ENCODE results near the gene HBQ1.
"Not testable (repeated sequence)": the region's sequence is repeated elsewhere in the genome, so short reads cannot be mapped to it uniquely, and the experiment has no call there.

HBQ1 gene

DNA sequence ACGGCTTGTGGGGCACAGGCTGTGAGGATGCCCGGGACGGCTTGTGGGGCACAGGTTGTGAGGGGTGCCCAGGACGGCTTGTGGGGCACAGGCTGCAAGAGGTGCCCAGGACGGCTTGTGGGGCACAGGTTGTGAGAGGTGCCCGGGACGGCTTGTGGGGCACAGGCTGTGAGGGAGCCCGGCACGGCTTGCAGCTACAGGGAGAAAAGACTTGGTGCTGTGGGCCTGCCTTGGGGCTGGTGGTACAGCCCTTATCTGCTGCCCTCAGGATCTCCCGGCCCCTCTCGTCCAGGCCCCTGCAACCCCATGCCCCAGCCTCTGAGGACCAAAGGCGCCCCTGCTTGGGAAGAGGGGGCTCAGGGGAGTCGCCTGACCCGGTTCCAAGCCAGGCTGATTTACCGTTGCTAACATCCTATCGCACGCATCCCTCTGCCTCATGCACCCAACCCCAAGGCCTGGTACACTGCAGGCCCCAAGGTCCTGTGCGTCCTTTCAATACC lies 19.5 kb upstream of the HBQ1 start:
- DNase-seq (ENCODE audit: low read depth in 2 of 2), result no peak

DNA sequence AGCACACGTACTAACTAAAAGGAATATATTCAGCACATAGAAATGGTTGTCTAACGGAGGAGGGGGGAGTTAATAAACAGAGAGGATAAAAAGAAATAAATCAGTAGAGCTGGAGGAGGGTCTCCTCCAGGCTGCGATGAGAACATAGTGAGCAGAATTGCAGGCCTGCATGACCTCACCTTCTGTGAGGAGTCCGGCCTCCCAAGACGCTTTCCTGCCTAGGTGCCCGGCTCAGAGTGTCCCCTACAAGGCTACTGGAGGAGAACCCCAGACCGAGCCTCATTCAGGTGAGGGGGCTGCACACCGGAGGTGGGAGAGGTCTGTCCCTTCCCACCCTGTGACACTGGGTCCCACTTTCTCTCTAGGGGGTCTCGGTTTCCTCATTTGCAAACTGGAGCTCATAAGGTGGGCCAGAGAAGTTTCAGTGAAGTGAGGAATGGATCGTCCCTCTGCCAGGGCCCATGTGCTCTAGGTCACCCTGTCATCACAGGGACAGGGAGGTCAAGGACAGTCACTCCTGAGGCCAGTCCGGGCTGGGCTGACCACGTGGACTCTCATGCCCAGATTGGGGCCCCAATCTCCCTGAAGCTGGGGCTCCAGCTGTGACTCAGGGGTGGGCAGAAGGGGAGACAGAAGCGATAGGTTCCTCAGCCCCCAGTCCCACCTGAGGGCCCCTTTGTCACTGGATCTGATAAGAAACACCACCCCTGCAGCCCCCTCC lies 17.8 kb upstream of the HBQ1 start:
- DNase-seq (ENCODE audit: low read depth in 2 of 2), result no peak

DNA sequence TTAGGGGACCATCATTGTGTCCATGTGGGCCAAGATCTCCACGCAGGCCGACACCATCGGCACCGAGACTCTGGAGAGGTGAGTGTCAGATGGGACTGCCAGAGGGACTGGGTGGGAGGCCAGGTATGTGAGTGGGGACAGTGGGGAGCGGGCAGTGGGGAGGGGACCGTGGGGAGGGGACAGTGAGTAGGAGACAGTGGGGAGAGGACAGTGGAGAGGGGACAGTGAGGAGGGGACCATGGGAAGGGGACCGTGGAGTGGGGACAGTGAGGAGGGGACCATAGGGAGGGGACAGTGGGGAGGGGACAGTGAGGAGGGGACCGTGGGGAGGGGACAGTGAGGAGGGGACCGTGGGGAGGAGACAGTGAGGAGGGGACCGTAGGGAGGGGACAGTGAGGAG lies 17.1 kb upstream of the HBQ1 start:
- DNase-seq (ENCODE audit: low read depth in 2 of 2), result not testable (repeated sequence)

DNA sequence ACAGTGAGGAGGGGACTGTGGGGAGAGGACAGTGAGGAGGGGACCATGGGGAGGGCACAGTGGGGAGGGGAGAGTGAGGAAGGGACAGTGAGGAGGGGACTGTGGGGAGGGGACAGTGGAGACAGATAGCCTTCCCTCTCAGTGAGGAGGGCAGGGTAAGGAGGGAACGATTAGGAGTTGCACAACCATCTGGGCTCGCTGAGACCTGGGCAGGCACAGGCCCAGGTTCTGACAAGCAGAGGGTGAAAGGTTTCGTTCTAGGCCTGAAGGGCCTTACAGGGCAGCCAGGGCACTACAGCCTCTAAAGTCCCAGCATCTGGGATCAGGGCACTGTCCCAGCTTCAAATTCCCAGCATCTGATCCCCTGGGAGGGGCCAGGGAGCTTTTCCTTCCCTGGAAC lies 16.6 kb upstream of the HBQ1 start:
- not testable (repeated sequence) for DNase-seq (ENCODE audit: low read depth in 2 of 2)

DNA sequence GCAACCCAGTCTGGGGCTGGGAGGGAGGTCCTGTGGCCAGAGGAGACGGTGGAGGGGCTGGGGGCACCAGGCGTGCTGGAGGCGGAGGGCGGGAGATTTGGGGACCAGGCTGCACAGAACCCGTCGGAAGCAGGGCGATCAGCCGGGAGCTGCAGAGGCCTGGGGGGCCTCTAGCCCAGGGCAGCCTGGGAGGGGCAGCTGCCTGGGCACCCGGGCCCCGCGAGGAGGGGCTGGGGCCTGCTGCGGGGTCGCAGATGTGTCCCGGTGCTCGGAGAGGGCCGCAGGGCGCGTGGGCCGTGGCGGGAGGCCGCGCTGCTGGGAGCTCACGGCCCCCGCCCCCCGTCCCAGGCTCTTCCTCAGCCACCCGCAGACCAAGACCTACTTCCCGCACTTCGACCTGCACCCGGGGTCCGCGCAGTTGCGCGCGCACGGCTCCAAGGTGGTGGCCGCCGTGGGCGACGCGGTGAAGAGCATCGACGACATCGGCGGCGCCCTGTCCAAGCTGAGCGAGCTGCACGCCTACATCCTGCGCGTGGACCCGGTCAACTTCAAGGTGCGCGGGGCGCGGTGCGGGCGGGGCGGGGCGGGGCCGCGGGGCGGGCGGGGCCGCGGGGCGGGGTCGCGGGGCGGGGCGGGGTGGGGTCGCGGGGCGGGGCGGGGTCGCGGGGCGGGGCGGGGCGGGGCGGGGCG lies 16.0 kb upstream of the HBQ1 start:
- not testable (repeated sequence) for DNase-seq (ENCODE audit: low read depth in 2 of 2)

DNA sequence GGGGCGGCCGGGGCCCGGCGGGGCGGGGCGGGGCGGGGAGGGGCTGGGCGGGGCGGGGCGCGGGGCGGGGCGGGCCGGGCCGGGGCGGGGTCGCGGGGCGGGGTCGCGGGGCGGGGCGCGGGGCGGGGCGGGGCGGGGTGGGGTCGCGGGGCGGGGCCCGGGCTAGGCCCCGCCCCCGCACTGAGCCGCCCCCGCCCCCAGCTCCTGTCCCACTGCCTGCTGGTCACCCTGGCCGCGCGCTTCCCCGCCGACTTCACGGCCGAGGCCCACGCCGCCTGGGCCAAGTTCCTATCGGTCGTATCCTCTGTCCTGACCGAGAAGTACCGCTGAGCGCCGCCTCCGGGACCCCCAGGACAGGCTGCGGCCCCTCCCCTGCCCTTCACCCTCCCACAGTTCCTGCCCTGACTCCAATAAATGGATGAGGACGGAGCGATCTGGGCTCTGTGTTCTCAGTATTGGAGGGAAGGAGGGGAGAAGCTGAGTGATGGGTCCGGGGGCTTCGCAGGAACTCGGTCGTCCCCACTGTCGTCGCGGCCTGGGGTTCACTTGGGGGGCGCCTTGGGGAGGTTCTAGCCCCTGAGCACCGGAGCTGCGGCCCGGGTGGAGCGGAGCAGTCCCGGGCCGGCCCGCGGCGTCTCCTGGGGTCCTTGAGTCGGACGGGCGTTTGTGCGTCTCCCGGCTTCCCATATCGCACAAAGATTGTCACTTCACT lies 15.3 kb upstream of the HBQ1 start:
- no peak for DNase-seq (ENCODE audit: low read depth in 2 of 2)

DNA sequence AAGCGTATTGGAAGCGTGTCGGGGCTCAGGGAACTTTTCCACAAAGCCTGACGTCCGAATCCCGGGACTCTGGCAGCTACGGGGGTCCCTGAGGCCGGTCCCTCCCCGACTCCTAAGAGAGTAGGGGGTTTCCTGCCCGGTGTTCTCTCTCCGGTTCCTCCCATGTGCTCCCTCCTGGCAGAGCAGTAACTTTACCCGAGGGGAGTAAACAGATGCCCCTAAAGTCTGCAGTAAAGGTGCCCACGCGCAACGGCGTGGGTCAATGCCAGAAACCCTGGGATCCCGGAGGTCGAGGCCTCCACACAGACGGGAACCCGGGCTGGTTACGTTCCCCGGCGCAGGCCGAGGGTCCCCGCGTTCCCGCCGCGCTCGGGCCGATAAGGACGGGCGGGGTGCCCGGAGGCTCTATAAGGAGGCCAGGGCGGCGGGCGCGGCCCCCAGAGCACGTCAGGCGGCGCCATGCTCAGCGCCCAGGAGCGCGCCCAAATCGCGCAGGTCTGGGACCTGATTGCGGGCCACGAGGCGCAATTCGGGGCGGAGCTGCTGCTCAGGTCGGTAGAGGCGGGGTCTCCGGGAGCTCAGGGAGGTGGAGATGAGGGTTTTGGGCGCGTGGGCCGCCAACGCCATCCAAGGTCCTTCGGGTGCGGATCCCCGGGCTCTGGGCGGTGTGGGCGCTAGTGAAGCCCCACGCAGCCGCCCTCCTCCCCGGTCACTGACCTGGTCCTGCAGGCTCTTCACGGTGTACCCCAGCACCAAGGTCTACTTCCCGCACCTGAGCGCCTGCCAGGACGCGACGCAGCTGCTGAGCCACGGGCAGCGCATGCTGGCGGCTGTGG lies 14.5 kb upstream of the HBQ1 start, which contains the start of gene HBM:
TSS of gene HBM (plus strand) at position 440 of the 836 bp plus-strand sequence. CDS start at position 460, 20 bp downstream.
- no peak for DNase-seq (ENCODE audit: low read depth in 2 of 2)

DNA sequence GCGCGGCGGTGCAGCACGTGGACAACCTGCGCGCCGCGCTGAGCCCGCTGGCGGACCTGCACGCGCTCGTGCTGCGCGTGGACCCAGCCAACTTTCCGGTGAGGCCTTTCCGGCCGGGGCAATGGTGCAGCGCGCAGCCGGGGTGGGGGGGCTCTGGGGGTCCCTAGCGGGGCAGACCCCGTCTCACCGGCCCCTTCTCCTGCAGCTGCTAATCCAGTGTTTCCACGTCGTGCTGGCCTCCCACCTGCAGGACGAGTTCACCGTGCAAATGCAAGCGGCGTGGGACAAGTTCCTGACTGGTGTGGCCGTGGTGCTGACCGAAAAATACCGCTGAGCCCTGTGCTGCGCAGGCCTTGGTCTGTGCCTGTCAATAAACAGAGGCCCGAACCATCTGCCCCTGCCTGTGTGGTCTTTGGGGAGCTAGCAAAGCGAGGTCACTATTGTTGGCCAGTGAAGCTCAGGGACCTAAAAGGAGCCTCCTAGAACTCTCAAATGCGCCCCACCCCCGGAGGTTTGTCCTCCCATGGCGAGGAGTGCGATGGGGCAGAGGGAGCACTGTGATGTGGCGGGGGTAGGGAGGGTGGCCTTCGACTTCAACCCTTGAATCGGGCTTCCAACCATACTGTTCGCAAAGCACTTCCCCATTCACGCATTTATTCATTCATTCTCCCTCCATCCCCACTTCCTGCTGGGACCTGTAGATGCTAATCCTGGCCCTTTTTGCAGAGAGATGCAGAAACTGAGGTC lies 13.7 kb upstream of the HBQ1 start:
- DNase-seq (ENCODE audit: low read depth in 2 of 2), result no peak

DNA sequence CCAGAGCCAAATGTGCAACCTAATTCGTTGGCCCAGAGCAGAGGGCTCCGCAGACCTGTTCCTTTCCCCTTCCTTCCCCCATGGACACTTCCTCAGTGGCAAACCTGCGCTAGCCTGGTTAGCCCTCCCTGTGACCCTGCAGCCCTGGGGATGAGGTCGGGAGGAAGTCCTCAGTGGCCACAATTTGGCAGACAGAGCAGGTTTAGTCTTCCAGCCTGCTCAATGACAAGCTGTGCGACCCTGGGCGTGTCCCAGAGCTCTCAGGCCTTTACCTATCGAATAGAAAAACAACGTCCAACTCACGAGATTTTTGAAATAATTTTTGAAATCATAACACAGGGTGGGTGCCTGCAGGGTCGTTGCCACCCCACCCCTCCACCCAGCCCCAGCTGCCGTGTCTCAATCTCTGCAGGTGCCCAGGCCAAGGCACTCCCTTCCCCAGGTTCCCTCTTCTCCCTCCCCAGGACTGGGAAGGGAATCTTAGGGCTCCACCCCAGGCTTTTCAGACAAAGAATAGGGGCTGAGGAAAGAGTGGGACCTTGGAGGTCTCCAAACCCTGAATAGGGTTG lies 13.1 kb upstream of the HBQ1 start:
- no peak for DNase-seq (ENCODE audit: low read depth in 2 of 2)

DNA sequence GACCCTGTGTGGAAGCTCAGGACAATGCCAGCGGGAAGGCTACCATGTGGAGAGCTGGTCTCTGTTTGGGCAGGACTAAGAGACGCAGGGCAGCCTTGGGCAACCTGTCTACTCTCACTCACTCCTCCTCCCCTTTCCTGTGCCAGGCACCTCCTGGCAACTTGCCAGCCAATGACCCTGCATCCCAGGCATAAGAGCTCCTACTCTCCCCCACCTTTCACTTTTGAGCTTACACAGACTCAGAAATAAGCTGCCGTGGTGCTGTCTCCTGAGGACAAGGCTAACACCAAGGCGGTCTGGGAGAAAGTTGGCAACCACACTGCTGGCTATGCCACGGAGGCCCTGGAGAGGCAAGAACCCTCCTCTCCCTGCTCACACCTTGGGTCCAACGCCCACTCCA lies 11.8 kb upstream of the HBQ1 start:
- DNase-seq (ENCODE audit: low read depth in 2 of 2), result no peak

DNA sequence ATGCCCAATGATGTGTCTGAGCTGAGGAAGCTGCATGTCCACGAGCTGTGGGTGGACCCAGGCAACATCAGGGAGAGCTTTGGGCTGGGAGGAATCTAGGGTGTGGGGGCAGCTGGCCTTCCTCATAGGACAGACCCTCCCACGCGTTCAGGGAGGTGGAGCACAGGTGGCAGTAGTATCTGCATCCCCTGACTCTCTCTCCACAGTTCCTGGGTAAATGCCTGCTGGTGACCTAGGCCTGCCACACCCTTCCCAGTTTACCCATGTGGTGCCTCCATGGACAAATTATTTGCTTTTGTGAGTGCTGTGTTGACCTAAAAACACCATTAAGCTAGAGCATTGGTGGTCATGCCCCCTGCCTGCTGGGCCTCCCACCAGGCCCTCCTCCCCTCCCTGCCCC lies 11.2 kb upstream of the HBQ1 start:
- no peak for DNase-seq (ENCODE audit: low read depth in 2 of 2)

DNA sequence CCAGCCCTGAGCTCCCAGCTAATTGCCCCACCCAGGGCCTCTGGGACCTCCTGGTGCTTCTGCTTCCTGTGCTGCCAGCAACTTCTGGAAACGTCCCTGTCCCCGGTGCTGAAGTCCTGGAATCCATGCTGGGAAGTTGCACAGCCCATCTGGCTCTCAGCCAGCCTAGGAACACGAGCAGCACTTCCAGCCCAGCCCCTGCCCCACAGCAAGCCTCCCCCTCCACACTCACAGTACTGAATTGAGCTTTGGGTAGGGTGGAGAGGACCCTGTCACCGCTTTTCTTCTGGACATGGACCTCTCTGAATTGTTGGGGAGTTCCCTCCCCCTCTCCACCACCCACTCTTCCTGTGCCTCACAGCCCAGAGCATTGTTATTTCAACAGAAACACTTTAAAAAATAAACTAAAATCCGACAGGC lies 10.2 kb upstream of the HBQ1 start:
- not testable (repeated sequence) for DNase-seq (ENCODE audit: low read depth in 2 of 2)

DNA sequence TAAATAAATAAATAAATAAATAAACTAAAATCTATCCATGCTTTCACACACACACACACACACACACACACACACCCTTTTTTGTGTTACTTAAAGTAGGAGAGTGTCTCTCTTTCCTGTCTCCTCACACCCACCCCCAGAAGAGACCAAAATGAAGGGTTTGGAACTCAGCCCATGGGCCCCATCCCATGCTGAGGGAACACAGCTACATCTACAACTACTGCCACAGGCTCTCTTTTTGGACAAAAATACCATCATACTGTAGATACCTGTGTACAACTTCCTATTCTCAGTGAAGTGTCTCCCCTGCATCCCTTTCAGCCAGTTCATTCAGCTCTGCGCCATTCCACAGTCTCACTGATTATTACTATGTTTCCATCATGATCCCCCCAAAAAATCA lies 9.5 kb upstream of the HBQ1 start:
- no peak for DNase-seq (ENCODE audit: low read depth in 2 of 2)

DNA sequence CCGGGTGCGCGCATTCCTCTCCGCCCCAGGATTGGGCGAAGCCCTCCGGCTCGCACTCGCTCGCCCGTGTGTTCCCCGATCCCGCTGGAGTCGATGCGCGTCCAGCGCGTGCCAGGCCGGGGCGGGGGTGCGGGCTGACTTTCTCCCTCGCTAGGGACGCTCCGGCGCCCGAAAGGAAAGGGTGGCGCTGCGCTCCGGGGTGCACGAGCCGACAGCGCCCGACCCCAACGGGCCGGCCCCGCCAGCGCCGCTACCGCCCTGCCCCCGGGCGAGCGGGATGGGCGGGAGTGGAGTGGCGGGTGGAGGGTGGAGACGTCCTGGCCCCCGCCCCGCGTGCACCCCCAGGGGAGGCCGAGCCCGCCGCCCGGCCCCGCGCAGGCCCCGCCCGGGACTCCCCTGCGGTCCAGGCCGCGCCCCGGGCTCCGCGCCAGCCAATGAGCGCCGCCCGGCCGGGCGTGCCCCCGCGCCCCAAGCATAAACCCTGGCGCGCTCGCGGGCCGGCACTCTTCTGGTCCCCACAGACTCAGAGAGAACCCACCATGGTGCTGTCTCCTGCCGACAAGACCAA lies 7.8 kb upstream of the HBQ1 start, which contains the start of gene HBA2:
TSS of gene HBA2 (plus strand) at position 503 of the 568 bp plus-strand sequence. CDS start at position 540, 37 bp downstream.
- not testable (repeated sequence) for DNase-seq (ENCODE audit: low read depth in 2 of 2)

DNA sequence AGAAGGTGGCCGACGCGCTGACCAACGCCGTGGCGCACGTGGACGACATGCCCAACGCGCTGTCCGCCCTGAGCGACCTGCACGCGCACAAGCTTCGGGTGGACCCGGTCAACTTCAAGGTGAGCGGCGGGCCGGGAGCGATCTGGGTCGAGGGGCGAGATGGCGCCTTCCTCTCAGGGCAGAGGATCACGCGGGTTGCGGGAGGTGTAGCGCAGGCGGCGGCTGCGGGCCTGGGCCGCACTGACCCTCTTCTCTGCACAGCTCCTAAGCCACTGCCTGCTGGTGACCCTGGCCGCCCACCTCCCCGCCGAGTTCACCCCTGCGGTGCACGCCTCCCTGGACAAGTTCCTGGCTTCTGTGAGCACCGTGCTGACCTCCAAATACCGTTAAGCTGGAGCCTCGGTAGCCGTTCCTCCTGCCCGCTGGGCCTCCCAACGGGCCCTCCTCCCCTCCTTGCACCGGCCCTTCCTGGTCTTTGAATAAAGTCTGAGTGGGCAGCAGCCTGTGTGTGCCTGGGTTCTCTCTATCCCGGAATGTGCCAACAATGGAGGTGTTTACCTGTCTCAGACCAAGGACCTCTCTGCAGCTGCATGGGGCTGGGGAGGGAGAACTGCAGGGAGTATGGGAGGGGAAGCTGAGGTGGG lies 6.9 kb upstream of the HBQ1 start:
- not testable (repeated sequence) for DNase-seq (ENCODE audit: low read depth in 2 of 2)

DNA sequence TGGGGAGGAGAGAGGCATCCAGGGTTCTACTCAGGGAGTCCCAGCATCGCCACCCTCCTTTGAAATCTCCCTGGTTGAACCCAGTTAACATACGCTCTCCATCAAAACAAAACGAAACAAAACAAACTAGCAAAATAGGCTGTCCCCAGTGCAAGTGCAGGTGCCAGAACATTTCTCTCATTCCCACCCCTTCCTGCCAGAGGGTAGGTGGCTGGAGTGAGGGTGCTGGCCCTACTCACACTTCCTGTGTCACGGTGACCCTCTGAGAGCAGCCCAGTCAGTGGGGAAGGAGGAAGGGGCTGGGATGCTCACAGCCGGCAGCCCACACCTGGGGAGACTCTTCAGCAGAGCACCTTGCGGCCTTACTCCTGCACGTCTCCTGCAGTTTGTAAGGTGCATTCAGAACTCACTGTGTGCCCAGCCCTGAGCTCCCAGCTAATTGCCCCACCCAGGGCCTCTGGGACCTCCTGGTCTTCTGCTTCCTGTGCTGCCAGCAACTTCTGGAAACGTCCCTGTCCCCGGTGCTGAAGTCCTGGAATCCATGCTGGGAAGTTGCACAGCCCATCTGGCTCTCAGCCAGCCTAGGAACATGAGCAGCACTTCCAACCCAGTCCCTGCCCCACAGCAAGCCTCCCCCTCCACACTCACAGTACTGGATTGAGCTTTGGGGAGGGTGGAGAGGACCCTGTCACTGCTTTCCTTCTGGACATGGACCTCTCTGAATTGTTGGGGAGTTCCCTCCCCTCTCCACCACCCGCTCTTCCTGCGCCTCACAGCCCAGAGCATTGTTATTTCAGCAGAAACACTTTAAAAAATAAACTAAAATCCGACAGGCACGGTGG lies 6.1 kb upstream of the HBQ1 start:
- not testable (repeated sequence) for DNase-seq (ENCODE audit: low read depth in 2 of 2)

DNA sequence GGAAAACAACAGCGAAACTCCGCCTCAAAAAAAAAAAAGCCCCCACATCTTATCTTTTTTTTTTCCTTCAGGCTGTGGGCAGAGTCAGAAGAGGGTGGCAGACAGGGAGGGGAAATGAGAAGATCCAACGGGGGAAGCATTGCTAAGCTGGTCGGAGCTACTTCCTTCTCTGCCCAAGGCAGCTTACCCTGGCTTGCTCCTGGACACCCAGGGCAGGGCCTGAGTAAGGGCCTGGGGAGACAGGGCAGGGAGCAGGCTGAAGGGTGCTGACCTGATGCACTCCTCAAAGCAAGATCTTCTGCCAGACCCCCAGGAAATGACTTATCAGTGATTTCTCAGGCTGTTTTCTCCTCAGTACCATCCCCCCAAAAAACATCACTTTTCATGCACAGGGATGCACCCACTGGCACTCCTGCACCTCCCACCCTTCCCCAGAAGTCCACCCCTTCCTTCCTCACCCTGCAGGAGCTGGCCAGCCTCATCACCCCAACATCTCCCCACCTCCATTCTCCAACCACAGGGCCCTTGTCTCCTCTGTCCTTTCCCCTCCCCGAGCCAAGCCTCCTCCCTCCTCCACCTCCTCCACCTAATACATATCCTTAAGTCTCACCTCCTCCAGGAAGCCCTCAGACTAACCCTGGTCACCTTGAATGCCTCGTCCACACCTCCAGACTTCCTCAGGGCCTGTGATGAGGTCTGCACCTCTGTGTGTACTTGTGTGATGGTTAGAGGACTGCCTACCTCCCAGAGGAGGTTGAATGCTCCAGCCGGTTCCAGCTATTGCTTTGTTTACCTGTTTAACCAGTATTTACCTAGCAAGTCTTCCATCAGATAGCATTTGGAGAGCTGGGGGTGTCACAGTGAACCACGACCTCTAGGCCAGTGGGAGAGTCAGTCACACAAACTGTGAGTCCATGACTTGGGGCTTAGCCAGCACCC lies 5.0 kb upstream of the HBQ1 start:
- DNase-seq (ENCODE audit: low read depth in 2 of 2), result no peak
